Mucosa of descending colon (tissue), 3 donors: Measurements from ENCODE around the gene OR52L1. TPM values are rescaled to one million over a fixed set of nuclear protein-coding genes. Genes with fewer than 3 reads are reported as not detected.

ENCODE experiments used
- ATAC-seq: fragments of 200-7000 bp; cut with Tn5 transposase; one replicate; pipeline ENCODE4 v1.9.1; 2020; ENCODE audit warnings: mild to moderate bottlenecking, moderate library complexity
- DNase-seq, 3 donors: peaks; one replicate each; pipeline ENCODE4 v3.0.0-alpha.2; 2020
- H3K36me3 ChIP-seq: fragments of 200-600 bp; one replicate; pipeline ENCODE4 v1.8.0; 2021; ENCODE audit warnings: low read depth, mild to moderate bottlenecking
- H3K4me1 ChIP-seq: fragments of 200-600 bp; one replicate; pipeline ENCODE4 v1.8.0; 2021; ENCODE audit warnings: low read depth, mild to moderate bottlenecking
- H3K4me3 ChIP-seq: fragments of 200-600 bp; one replicate; pipeline ENCODE4 v1.8.0; 2021; ENCODE audit warnings: mild to moderate bottlenecking
- H3K9me3 ChIP-seq: fragments of 200-600 bp; one replicate; pipeline ENCODE4 v1.8.0; 2021; ENCODE audit warnings: mild to moderate bottlenecking
- intact Hi-C, 2 donors: fragments of 100-400 bp; cut with DNase I in 1 of 2; cut with micrococcal nuclease in 1 of 2; formaldehyde crosslinking; loops; one replicate each; pipeline versions ENCODE4 v1.11.0 to v1.11.1; 2022; cut with DNase I, micrococcal nuclease
- total RNA-seq, 3 donors: library from RNA; stranded (reverse); fragmentation: NEBNext Ultra II Directional in 2 of 3; extraction: Animal tissue kit (Norgen Biotek cat#: 25700) in 2 of 3; gene quantifications; one replicate each; pipeline versions ENCODE4 v1.2.1 to v1.2.4, GENCODE V29; 2021 to 2023
- TF ChIP-seq, protein P1 (sequence below): fragments of 200-600 bp; IDR thresholded peaks from one replicate; pipeline ENCODE4 v1.8.0; 2022; ENCODE audit warnings: antibody characterized with exemption, mild to moderate bottlenecking
- donor health status: DM: no; HTN: no; CAD: no; lungs with moderate emphysema.
- donor health status: DM: no; HTN: no; CAD: no.
- donor health status: DM: no; HTN: yes; CAD: no.

The OR52L1 gene
- total RNA-seq, 3 donors from 2014 or later, result not detected

DNA sequence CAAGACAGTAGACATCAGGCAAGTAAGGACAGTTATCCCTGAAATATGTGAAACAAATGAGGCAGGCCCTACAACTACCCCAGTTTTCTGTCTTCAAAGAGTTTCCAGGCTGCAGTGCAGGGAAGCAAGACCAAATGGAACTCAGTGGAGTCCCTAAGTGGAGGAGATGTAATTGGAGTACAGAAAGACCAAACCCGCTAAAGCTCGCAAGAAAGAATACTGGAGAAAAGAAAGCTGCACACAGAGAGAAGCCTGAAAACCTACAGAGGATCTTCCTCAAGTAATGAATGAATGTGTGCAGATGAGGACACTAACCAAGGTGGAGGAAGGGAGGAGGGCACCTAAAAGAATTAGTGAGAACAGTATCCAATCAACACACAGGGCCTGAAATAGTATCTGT is 46.0 kb downstream of the OR52L1 start:
- no peak overlapping the region for H3K4me3 ChIP-seq
- H3K9me3 ChIP-seq, result peaks cover 3% of the 10 kb centered on the region
- ATAC-seq (no peak), DNase-seq (no peak)
- intact Hi-C loops, result no loop called here
- TF ChIP-seq, protein P1, sequence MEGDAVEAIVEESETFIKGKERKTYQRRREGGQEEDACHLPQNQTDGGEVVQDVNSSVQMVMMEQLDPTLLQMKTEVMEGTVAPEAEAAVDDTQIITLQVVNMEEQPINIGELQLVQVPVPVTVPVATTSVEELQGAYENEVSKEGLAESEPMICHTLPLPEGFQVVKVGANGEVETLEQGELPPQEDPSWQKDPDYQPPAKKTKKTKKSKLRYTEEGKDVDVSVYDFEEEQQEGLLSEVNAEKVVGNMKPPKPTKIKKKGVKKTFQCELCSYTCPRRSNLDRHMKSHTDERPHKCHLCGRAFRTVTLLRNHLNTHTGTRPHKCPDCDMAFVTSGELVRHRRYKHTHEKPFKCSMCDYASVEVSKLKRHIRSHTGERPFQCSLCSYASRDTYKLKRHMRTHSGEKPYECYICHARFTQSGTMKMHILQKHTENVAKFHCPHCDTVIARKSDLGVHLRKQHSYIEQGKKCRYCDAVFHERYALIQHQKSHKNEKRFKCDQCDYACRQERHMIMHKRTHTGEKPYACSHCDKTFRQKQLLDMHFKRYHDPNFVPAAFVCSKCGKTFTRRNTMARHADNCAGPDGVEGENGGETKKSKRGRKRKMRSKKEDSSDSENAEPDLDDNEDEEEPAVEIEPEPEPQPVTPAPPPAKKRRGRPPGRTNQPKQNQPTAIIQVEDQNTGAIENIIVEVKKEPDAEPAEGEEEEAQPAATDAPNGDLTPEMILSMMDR, result no peak
- no peaks in the 10 kb centered on the region for H3K36me3 ChIP-seq
- no peaks in the 10 kb centered on the region for H3K4me1 ChIP-seq

DNA sequence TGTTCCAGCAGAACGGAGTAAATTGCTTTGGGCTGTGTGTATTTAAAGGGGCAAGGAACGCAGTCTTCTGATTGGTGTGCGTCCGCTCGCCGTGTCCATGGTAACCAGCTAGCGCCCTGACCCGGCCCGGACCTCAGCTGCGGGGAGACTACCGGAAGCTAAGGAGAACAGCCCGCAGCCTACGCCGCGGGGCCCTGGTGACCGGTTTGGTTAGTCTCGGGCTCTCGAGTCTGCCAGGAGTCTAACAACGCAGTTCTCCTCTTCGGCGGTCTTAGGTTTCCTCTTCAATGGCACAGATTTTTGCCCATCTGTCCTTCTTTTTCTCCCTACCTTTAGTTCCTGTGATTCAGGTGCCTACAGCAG is 48.2 kb downstream of the OR52L1 start:
- H3K36me3 ChIP-seq, result no peaks in the 10 kb centered on the region
- peaks cover 3% of the 10 kb centered on the region for H3K9me3 ChIP-seq
- TF ChIP-seq, protein P1, result no peak
- no peak overlapping the region for H3K4me3 ChIP-seq
- H3K4me1 ChIP-seq, result no peaks in the 10 kb centered on the region
- DNase-seq (no peak), ATAC-seq (no peak)
- intact Hi-C loops, result no loop called here

- no peak for ATAC-seq
- TF ChIP-seq, protein P1, result no peak
- no peak for DNase-seq
- Histone ChIP-seq H3K4me1 (no peaks in the 10 kb centered on the region), H3K9me3 (peaks cover 3% of the 10 kb centered on the region), H3K36me3 (no peaks in the 10 kb centered on the region), H3K4me3 (no peak overlapping the region)
- intact Hi-C loops, result no loop called here
Observed at GRCh38 chr11:5937868-5938602, 48.8 kb downstream of the OR52L1 start.

Other genes starting within 250 kb of the OR52L1 start
- not detected for gene OR52N4, start 232.7 kb downstream of the OR52L1 start, total RNA-seq
- gene OR52N5, start 203.6 kb downstream of the OR52L1 start, total RNA-seq, result not detected
- gene OR52N1, start 195.7 kb downstream of the OR52L1 start, total RNA-seq, result not detected
- not detected for gene OR52N2, start 178.1 kb downstream of the OR52L1 start, total RNA-seq
- not detected for gene OR52E6, start 145.1 kb downstream of the OR52L1 start, total RNA-seq
- not detected for gene OR52E8, start 129.3 kb downstream of the OR52L1 start, total RNA-seq
- gene OR52E4, start 106.4 kb downstream of the OR52L1 start, total RNA-seq, result not detected
- not detected for gene OR52E5, start 93.8 kb downstream of the OR52L1 start, total RNA-seq
- not detected for gene OR56A3, start 44.7 kb downstream of the OR52L1 start, total RNA-seq
- gene OR56A5, start 18.5 kb downstream of the OR52L1 start, total RNA-seq, result not detected
- under 1 TPM in 2 of 3 donors, not detected in 1; 0.10 to 0.20 TPM for gene OR56A4, start 20.0 kb upstream of the OR52L1 start, total RNA-seq
- under 1 TPM; 0.03 to 0.09 (median 0.05) TPM for gene OR56A1, start 43.8 kb upstream of the OR52L1 start, total RNA-seq
- not detected for gene OR56B4, start 120.7 kb upstream of the OR52L1 start, total RNA-seq
- gene OR52B2, start 183.3 kb upstream of the OR52L1 start, total RNA-seq, result not detected
- gene OR52W1, start 212.2 kb upstream of the OR52L1 start, total RNA-seq, result not detected
- gene C11orf42, start 218.6 kb upstream of the OR52L1 start, total RNA-seq, result not detected
- gene FHIP1B, start 247.7 kb upstream of the OR52L1 start, total RNA-seq, result 100 to 1,000 TPM in 1 of 3 donors, 10 to 100 TPM in 2; 78.0 to 195 (median 92.1) TPM